Dermis blood vessel endothelial cell (primary cell): ENCODE measurements around the gene SLC35F3. TPM values are rescaled to one million over a fixed set of nuclear protein-coding genes. Genes with fewer than 3 reads are reported as not detected.

Experiments used
- DNase-seq: peaks from one replicate; pipeline ENCODE4 v3.0.0; 2010
- total RNA-seq: library from RNA; depleted of rRNA; stranded (reverse); fragments of >200 nt; gene quantifications from 2 replicates; pipeline ENCODE4 v1.2.3, GENCODE V29; 2014

The SLC35F3 gene
- total RNA-seq, 1 donor from 2014 or later = under 0.01 TPM

- no peak for DNase-seq
Observed at GRCh38 chr1:233912909-233913308, 8.4 kb downstream of the SLC35F3 start.

GRCh38 chr1:233916706-233917105, 12.2 kb downstream of the SLC35F3 start:
- DNase-seq = no peak

GRCh38 chr1:233919786-233920185, 15.3 kb downstream of the SLC35F3 start:
- DNase-seq = no peak

GRCh38 chr1:233928123-233928522, 23.6 kb downstream of the SLC35F3 start:
- no peak for DNase-seq

GRCh38 chr1:233933339-233933738, 28.9 kb downstream of the SLC35F3 start:
- no peak for DNase-seq

GRCh38 chr1:233935297-233935868, 30.9 kb downstream of the SLC35F3 start:
- DNase-seq = no peak

- DNase-seq = no peak
Observed at GRCh38 chr1:233936422-233936821, 31.9 kb downstream of the SLC35F3 start.

- no peak for DNase-seq
Observed at GRCh38 chr1:233936842-233937241, 32.4 kb downstream of the SLC35F3 start.

GRCh38 chr1:233938476-233938875, 34.0 kb downstream of the SLC35F3 start:
- no peak for DNase-seq

- no peak for DNase-seq
Observed at GRCh38 chr1:233939451-233939850, 35.0 kb downstream of the SLC35F3 start.

- no peak for DNase-seq
Observed at GRCh38 chr1:233940908-233941307, 36.4 kb downstream of the SLC35F3 start.

GRCh38 chr1:233944601-233945000, 40.1 kb downstream of the SLC35F3 start:
- DNase-seq = no peak

GRCh38 chr1:233945573-233945972, 41.1 kb downstream of the SLC35F3 start:
- no peak for DNase-seq

- no peak for DNase-seq
Observed at GRCh38 chr1:233945979-233946378, 41.5 kb downstream of the SLC35F3 start.

GRCh38 chr1:233946724-233947123, 42.2 kb downstream of the SLC35F3 start:
- no peak for DNase-seq

- DNase-seq = no peak
Observed at GRCh38 chr1:233951804-233952203, 47.3 kb downstream of the SLC35F3 start.

GRCh38 chr1:233957691-233958090, 53.2 kb downstream of the SLC35F3 start:
- DNase-seq = no peak

- DNase-seq = no peak
Observed at GRCh38 chr1:233959102-233959501, 54.6 kb downstream of the SLC35F3 start.

GRCh38 chr1:233959971-233960370, 55.5 kb downstream of the SLC35F3 start:
- DNase-seq = no peak

- no peak for DNase-seq
Observed at GRCh38 chr1:233960386-233960785, 55.9 kb downstream of the SLC35F3 start.

GRCh38 chr1:233962878-233963277, 58.4 kb downstream of the SLC35F3 start:
- no peak for DNase-seq

- DNase-seq = no peak
Observed at GRCh38 chr1:233965856-233966255, 61.4 kb downstream of the SLC35F3 start.

- no peak for DNase-seq
Observed at GRCh38 chr1:233971753-233972152, 67.3 kb downstream of the SLC35F3 start.

- no peak for DNase-seq
Observed at GRCh38 chr1:233972563-233972950, 68.1 kb downstream of the SLC35F3 start.

- no peak for DNase-seq
Observed at GRCh38 chr1:233972951-233973635, 68.6 kb downstream of the SLC35F3 start.
